HG03439 (cell line): ENCODE measurements around the gene SLC66A3.

Experiments
- ATAC-seq: cut with Tn5 transposase; IDR thresholded peaks from one replicate; pipeline ENCODE4 v1.9.1; 2021; ENCODE audit warnings: mild to moderate bottlenecking, moderate library complexity; ENCODE audit not compliant: unreplicated experiment

The SLC66A3 gene

DNA sequence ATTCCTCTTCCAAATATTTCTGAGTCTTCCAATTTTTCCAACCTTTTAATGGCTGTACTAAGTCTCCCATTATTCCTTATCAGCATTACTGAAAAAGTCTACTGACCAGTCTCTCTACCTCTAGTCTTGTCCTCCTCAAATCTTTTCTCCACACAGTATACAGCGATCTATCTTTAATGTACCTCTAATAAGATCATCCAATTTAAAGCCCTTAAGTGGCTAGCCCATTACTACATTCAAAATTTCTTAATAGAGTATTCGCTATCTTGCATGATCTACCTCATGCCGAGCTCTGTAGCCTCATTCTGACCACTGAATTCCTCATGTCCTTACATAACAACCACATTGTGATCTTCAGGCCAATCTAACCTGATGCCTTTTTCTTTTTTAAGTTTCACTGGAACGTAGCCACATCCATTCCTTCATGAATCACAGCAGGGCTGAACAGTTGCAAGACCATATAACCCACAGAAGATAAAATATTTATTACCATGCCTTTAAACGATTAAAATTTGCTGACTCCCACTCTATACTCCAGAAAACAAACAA is 57.9 kb downstream of the SLC66A3 start:
- ATAC-seq, result no peak

DNA sequence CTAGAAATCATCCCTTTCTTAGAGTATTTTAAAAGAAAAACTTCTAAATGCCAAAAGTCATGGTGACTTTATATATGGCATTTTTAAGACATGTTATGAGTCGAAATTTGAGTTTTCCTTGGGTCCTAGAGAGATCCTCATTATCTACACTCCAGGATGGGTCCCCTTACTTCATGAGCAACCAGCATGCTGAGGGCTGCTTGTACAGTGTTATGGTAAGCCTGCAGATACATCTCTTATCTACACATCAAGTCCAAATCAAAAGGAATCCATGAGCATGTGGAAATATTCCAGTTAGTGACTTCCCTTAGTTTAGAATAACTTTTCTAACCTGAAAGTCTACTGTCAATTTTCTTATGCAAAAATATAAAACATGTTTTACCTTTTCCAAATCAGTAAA is 58.7 kb downstream of the SLC66A3 start:
- ATAC-seq, result no peak

DNA sequence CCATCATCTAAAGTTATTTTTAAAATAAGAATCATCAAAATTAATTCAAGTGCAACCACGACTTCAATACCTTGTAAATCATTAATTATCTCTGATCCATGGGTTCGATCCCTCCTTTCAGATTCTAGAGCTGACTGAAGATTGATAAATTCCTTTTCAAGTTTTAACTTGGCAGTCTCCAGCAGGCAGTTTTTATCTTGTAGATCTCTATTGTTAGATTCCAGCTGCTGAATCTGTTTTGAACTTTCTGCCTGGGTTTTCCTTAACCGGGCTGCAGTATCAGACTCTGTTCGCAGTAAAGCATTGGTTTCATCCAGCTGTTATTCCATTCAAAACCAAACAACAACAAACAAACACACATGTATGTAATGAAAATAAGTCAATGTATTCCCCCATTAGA is 59.5 kb downstream of the SLC66A3 start:
- no peak for ATAC-seq

DNA sequence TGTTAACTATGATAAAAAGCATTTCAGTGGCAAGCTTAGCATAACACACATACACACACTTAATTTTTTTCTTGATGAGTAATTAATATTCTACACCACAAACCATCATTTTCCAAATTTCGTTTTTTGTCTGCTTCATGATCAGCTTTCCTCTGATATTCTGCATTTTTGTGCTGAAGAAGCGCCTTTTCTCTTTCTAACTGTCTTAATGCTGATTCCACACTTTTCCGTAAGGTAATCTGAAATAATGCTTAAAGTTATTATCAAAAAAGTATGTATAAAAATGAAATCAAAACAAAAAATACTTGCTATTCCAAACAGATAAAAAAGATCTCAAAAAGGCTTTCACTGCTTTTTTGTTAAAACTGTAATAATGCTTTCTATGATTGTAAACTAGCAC is 60.1 kb downstream of the SLC66A3 start:
- no peak for ATAC-seq

DNA sequence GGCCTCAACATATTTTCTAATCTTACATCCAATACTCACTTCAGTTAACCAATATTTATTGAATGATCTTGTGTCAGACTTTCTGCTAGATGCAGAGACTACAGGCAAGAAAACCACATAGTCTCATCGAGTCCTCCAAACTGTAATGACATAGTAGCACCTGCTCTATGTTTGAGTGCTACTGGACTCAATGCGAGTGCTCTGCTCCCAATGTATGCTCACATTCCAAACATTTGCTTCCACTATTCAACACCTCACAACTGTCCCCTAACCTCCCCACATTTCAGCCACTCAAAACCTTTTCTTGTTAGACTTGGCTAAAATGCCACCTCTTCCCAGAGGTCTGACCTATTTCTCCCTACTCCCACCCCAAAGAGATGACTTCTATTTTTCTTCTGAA is 65.2 kb downstream of the SLC66A3 start:
- no peak for ATAC-seq

DNA sequence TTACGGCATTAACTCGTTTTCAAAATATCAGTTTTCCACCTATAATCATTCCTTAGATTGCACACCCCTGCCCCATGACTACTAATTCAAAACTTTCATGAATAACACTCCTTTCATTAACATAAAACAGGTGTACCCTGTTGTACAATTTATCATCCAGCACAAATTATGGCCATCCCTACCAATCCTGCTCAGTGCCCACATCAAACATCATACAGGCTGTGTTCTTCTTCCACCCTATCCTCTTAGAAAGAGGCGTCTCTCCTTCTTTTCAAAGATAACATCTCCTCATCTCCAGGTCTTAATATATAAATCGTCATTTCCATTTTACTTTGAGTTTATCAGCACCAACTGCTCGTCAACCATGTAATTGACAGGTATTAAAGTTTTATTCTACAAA is 67.6 kb downstream of the SLC66A3 start:
- no peak for ATAC-seq

DNA sequence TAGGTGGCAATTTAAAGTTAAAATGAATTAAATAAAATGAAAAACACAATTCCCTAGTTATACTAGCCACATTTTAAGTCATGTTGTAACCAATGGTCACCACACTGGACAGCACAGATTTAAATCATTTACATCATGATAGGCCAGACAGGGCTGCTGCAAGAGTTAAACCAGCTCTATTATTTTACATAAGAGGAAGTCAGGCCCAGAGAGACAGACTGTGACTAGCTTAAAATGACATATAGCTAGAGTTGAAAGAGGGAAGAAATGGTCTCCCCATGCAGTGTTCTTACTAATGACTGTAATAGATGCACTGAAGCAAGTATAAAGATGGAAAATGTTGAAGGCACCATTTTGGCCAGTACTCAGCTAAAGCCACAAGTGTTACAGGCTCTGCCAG is 69.6 kb downstream of the SLC66A3 start:
- no peak for ATAC-seq

DNA sequence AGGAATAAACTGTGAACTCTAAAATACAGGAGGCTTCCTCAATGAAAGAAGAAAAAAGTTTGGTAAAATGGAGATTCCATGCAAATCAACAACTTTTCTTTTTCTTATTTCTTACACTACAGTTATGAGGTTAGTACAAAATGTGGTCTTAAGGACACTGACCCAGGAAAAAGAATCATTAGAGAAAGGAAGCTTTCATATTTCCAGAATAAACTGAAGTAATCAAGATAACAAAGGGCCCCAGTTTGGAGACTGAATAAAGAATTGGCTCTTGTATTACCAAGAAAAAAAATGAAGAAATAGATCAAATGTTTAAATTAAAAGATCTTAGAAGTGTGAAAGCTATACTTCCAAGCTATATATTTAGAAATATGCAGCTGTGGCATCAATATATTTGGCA is 72.3 kb downstream of the SLC66A3 start:
- no peak for ATAC-seq
